ENCODE measurements around the gene FAM43A.

- TF ChIP-seq CTCF (IDR thresholded peaks at IDR 0.05) = no peak
- TF ChIP-seq RCOR1 (IDR thresholded peaks at IDR 0.05; ENCODE audit: low read depth, low read length) = no peak
- TF ChIP-seq MAFK (IDR thresholded peaks at IDR 0.05; ENCODE audit: partially characterized antibody) = no peak
- TF ChIP-seq USF2 (IDR thresholded peaks at IDR 0.05) = no peak
- no peak for TF ChIP-seq CBX2 (IDR thresholded peaks at IDR 0.05; ENCODE audit: borderline replicate concordance, low read depth)
- TF ChIP-seq ZNF302 (CRISPR knock-in tag; IDR thresholded peaks at IDR 0.05) = no peak
- TF ChIP-seq NR3C1 (IDR thresholded peaks at IDR 0.05) = no peak
- TF ChIP-seq EHMT2 (IDR thresholded peaks at IDR 0.05; ENCODE audit: low read depth) = no peak
- TF ChIP-seq KDM1A (IDR thresholded peaks at IDR 0.05; ENCODE audit: low read depth) = no peak
These were observed 10.0 kb upstream of the FAM43A start for GRCh38 chr3:194675680-194676079.

Measured in A549 (cell line).